Measurements from ENCODE around the gene RCOR3. TPM values are rescaled to one million over a fixed set of nuclear protein-coding genes. Genes with fewer than 3 reads are reported as not detected.

RCOR3 gene
- total RNA-seq, 2 experiments from 2014 or later: 43.5 to 47.3 TPM

DNA sequence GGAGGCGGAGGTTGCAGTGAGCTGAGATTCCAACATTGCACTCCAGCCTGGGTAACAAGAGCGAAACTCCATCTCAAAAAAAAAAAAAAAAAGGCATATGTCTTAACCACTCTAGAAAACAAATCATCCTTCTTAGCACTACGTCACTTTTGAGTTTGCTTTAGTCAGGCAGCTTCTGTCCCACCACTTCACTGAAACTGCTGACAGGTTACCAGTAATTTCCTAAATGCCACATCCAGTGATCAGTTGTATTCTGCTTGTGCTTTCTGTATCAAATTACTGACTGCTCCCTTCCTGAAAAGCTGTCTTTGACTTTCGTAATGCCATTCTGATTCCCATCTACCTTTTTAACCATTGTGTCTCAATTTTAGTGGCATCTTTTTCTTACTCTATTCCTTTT lies 21.7 kb downstream of the RCOR3 start:
- H3K27ac Mint-ChIP-seq: no peak overlapping the region
- H3K36me3 Mint-ChIP-seq: peaks cover 28% of the 10 kb centered on the region
- H3K9me3 Mint-ChIP-seq (ENCODE audit: low read depth): no peaks in the 10 kb centered on the region
- no peaks in the 10 kb centered on the region for H3K4me1 Mint-ChIP-seq
- DNase-seq (no peak), ATAC-seq (peak; percentile 72)
- no peaks in the 10 kb centered on the region for H3K27me3 Mint-ChIP-seq
- CTCF ChIA-PET: interaction anchor here (1.6 kb wide), 1 partner anchor 18 kb away, joined by 3 read pairs; no protein-coding TSS in a partner anchor
- no peak overlapping the region for H3K4me3 Mint-ChIP-seq

DNA sequence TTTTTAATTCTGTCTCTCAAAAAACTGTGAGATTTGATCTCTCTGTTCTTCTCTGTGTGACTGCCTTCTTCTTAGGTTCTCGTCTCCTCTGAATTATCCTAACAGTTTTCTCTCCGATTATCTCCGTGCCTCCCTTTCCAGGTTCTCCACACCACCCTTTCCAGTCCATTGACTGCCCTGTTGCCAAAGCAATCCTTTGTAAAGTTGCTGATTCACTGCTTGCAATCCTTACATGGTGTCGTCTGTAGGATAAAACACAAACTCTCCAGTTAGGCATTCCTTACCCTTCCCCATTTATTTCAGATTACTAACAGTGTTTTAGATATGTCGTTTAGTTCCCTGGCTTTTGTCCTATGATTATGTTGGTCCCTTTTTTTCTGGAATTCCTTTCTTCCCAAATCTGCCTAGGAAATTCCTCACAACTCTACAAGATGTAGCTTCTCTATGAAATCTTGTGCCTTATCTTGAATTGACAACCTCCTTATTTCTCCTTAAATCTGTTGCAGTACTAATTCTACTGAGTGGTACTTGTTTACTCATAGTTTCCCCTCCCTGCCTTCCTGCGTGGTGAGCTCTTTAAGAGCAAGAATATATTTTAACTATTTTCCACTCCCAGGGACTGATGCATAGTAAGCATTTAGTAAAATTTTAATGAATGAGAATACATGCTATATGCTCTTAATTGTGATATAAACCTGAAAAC lies 22.3 kb downstream of the RCOR3 start:
- no peak for DNase-seq
- H3K4me1 Mint-ChIP-seq: no peaks in the 10 kb centered on the region
- H3K27ac Mint-ChIP-seq: no peak overlapping the region
- H3K36me3 Mint-ChIP-seq: peaks cover 26% of the 10 kb centered on the region
- H3K27me3 Mint-ChIP-seq: no peaks in the 10 kb centered on the region
- CTCF ChIA-PET: interaction anchor here (1.6 kb wide), 1 partner anchor 19 kb away, joined by 3 read pairs; no protein-coding TSS in a partner anchor
- H3K9me3 Mint-ChIP-seq (ENCODE audit: low read depth): no peaks in the 10 kb centered on the region
- H3K4me3 Mint-ChIP-seq: no peak overlapping the region
- peak; percentile 49 for ATAC-seq

- H3K4me1 Mint-ChIP-seq: no peaks in the 10 kb centered on the region
- no peaks in the 10 kb centered on the region for H3K9me3 Mint-ChIP-seq (ENCODE audit: low read depth)
- peaks cover 30% of the 10 kb centered on the region for H3K36me3 Mint-ChIP-seq
- no peak overlapping the region for H3K27ac Mint-ChIP-seq
- no peak for ATAC-seq
- H3K27me3 Mint-ChIP-seq: no peaks in the 10 kb centered on the region
- no peak overlapping the region for H3K4me3 Mint-ChIP-seq
- CTCF ChIA-PET: interaction anchor here (1.6 kb wide), 1 partner anchor 20 kb away, joined by 3 read pairs; no protein-coding TSS in a partner anchor
- DNase-seq: no peak
Observed at GRCh38 chr1:211282023-211282373, 22.8 kb downstream of the RCOR3 start.

- no peak overlapping the region for H3K27ac Mint-ChIP-seq
- H3K27me3 Mint-ChIP-seq: no peaks in the 10 kb centered on the region
- DNase-seq (no peak), ATAC-seq (no peak)
- CTCF ChIA-PET: interaction anchor here (0.8 to 1.7 kb wide), 4 partner anchors 9 to 229 kb away, joined by 3 to 5 read pairs (median 3); no protein-coding TSS in a partner anchor
- no peaks in the 10 kb centered on the region for H3K9me3 Mint-ChIP-seq (ENCODE audit: low read depth)
- H3K4me1 Mint-ChIP-seq: no peaks in the 10 kb centered on the region
- H3K4me3 Mint-ChIP-seq: no peak overlapping the region
- peaks cover 32% of the 10 kb centered on the region for H3K36me3 Mint-ChIP-seq
Observed at GRCh38 chr1:211285196-211285595, 26.0 kb downstream of the RCOR3 start.

DNA sequence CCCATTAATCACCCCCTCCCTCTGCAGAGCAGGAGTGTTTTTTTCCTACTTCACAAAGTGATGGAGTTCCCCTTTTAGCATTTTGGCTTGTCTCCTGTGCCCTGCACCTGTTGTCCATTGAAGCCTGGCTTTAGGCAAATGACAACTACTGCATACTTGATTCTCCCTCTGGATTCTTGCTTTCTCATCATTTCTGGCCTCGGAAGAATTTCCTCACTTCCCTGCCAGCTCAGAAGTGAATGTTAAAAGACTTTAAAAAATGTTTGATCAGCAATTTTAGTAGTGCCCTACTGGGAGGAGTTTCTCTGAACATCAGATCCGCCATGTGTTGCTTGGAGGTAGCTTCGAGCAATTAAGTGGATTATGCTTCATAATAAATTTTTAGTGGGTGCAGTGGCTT lies 28.1 kb downstream of the RCOR3 start:
- ATAC-seq (no peak), DNase-seq (no peak)
- Mint-ChIP-seq H3K9me3 (ENCODE audit: low read depth) (no peaks in the 10 kb centered on the region), H3K4me1 (peaks cover 5% of the 10 kb centered on the region), H3K27ac (no peak overlapping the region), H3K27me3 (no peaks in the 10 kb centered on the region), H3K36me3 (peaks cover 47% of the 10 kb centered on the region), H3K4me3 (no peak overlapping the region)
- CTCF ChIA-PET: no interaction called here

DNA sequence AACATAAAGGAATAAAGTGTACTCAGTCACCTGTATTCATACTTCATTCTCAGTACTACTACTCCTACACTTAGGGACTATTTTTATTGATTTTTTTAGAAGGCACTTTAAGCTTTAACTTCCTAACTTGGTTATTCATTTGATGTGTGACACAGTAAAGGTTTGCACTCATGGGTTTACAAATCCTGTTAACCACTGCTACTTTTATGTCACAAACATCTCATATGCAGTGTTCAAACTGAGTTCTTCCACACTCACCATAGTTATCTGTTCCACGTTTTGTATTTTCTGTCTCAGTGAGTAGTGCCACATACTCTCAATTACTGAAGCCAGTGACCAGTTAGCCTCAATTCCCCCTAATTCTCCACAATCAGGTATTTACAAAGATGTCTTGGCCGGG lies 33.2 kb downstream of the RCOR3 start:
- peaks cover 10% of the 10 kb centered on the region for H3K4me1 Mint-ChIP-seq
- DNase-seq (no peak), ATAC-seq (no peak)
- peaks cover 46% of the 10 kb centered on the region for H3K36me3 Mint-ChIP-seq
- H3K27ac Mint-ChIP-seq: no peak overlapping the region
- H3K27me3 Mint-ChIP-seq: no peaks in the 10 kb centered on the region
- CTCF ChIA-PET: no interaction called here
- H3K9me3 Mint-ChIP-seq (ENCODE audit: low read depth): no peaks in the 10 kb centered on the region
- H3K4me3 Mint-ChIP-seq: no peak overlapping the region

DNA sequence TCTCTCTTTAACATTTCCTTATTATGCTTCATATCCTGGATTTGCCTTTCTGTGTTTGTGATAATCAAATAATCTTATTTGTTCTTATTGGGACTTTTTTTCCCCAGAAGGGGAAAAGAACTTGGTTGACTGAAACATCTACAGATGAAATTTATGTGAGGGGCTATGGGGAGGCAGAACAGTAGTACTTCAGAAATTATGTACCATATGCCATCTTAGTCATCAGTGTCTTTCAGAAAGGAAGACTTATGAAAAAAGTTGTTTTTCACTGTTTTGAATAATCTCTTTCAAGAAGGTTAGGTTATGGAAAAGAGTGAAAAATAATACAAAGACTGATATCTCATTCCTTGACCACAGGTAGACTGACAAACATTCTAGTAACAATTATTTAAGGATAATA lies 37.2 kb downstream of the RCOR3 start:
- Mint-ChIP-seq H3K27me3 (no peaks in the 10 kb centered on the region), H3K36me3 (peaks cover 52% of the 10 kb centered on the region), H3K27ac (no peak overlapping the region), H3K4me3 (no peak overlapping the region), H3K4me1 (peaks cover 10% of the 10 kb centered on the region), H3K9me3 (ENCODE audit: low read depth) (no peaks in the 10 kb centered on the region)
- CTCF ChIA-PET: no interaction called here
- ATAC-seq (no peak), DNase-seq (no peak)

DNA sequence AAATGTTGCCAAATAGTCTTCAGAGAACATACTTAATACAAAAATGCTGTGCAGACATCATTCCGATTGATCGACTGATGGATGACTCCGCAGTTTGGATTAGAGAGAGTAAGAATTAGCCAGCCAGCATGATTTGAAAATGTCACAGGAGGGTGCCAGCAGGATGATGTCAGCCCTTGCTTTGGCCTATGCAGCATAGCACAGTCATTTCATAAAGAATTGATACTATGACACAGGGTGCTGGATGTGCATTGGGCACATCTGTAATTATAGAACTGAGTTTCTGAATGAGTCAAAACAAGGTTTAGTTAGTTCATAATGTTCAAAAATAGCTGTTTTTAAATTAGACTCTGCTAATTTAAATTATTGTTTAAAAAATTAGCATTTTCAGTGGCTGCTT lies 45.9 kb downstream of the RCOR3 start:
- peaks cover 37% of the 10 kb centered on the region for H3K36me3 Mint-ChIP-seq
- DNase-seq (peak; percentile 68), ATAC-seq (peak; percentile 94)
- CTCF ChIA-PET: interaction anchor here (0.6 to 2.1 kb wide), 2 partner anchors 209 to 856 kb away, joined by 3 to 5 read pairs; no protein-coding TSS in a partner anchor
- H3K9me3 Mint-ChIP-seq (ENCODE audit: low read depth): no peaks in the 10 kb centered on the region
- H3K27me3 Mint-ChIP-seq: no peaks in the 10 kb centered on the region
- no peak overlapping the region for H3K4me3 Mint-ChIP-seq
- H3K4me1 Mint-ChIP-seq: peaks cover 22% of the 10 kb centered on the region
- peak overlapping the region; percentile 59 for H3K27ac Mint-ChIP-seq

DNA sequence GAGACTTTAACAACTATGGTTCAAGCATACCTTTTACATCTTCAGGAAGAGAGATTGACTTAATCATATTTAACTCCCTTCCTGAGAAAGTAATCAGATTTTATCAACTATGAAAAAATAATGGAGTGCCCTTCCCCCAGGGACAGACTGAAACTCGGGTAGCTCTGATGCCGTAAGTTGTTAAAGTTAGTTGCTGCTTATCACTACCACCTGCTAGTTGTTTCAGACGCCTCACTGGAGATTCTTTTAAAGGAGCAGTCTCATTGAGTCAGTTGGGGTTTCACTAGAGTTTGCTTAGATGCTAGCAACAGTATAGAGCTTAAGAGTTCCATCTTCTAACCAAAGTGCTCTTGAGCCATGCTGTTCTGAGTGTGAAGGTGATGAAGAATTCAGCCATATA lies 50.5 kb downstream of the RCOR3 start:
- Mint-ChIP-seq H3K27ac (no peak overlapping the region), H3K4me3 (no peak overlapping the region), H3K27me3 (no peaks in the 10 kb centered on the region), H3K36me3 (peaks cover 34% of the 10 kb centered on the region), H3K9me3 (ENCODE audit: low read depth) (no peaks in the 10 kb centered on the region), H3K4me1 (peaks cover 11% of the 10 kb centered on the region)
- ATAC-seq: no peak
- CTCF ChIA-PET: interaction anchor here (0.7 to 1.8 kb wide), 4 partner anchors 14 to 204 kb away, joined by 3 to 5 read pairs (median 4); no protein-coding TSS in a partner anchor
- no peak for DNase-seq

GRCh38 chr1:211313392-211313791 lies 54.2 kb downstream of the RCOR3 start:
- CTCF ChIA-PET: interaction anchor here (0.8 to 1.0 kb wide), 2 partner anchors 10 to 13 kb away, joined by 3 to 4 read pairs; partner anchors contain the start of gene TRAF5
- no peak for DNase-seq
- H3K27ac Mint-ChIP-seq: no peak overlapping the region
- no peaks in the 10 kb centered on the region for H3K27me3 Mint-ChIP-seq
- ATAC-seq: no peak
- no peak overlapping the region for H3K4me3 Mint-ChIP-seq
- peaks cover 23% of the 10 kb centered on the region for H3K36me3 Mint-ChIP-seq
- H3K9me3 Mint-ChIP-seq (ENCODE audit: low read depth): no peaks in the 10 kb centered on the region
- H3K4me1 Mint-ChIP-seq: peaks cover 3% of the 10 kb centered on the region

DNA sequence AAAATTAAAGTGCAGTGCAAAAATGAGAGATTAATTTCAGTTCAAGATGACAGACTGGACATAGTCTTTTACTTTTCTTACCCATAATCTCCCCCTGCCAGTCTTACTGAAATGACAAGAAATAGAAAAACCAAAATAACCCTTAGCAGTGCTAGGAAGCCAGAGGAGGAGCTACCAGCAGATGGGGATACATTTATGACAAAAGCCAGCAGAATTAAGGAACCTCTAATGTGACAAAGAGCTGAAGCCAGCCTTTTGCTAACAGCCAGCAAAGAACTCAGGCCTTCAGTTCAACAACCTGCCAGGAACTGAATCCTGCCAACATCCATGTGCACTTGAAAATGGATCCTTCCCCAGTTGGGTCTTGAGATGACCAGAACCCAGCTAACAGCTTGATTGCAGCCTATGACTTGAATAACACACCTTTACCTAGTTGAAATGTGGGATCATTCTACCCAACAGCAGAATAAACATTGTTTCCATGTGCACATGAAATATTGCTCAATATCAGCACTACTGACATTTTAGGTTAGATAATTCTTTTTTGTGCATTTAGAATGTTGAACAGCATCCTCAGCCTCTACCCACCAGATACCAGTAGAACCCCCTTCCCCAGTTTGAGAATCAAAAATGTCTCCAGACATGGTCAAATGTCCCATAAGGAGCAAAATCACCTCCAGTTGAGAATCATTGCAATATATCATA lies 59.6 kb downstream of the RCOR3 start:
- CTCF ChIA-PET: interaction anchor here (0.9 to 1.2 kb wide), 3 partner anchors 9 to 197 kb away, joined by 3 to 4 read pairs (median 3); no protein-coding TSS in a partner anchor
- Mint-ChIP-seq H3K9me3 (ENCODE audit: low read depth) (no peaks in the 10 kb centered on the region), H3K27me3 (no peaks in the 10 kb centered on the region), H3K36me3 (peaks cover 5% of the 10 kb centered on the region), H3K4me1 (peaks cover 21% of the 10 kb centered on the region), H3K27ac (no peak overlapping the region), H3K4me3 (no peak overlapping the region)
- ATAC-seq: no peak
- no peak for DNase-seq

DNA sequence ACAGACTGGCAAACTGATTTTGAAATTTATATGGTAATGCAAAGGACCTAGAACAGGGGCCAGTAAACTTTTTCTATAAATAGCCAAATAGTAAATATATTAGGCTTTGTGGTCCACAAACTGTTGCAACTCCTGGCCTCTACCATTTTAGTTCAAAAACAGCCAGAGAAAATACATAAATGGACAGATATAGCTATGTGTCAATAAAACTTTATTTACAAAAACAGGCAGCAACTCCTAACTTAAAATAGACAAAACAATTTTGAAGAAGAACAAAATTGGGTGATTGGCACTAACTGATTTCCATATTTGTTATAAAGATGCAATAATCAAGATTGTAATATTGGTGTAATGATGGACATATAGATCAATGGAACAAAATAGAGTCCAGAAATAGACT lies 60.7 kb downstream of the RCOR3 start:
- ATAC-seq: no peak
- DNase-seq: no peak
- H3K9me3 Mint-ChIP-seq (ENCODE audit: low read depth): no peaks in the 10 kb centered on the region
- CTCF ChIA-PET: no interaction called here
- H3K27ac Mint-ChIP-seq: no peak overlapping the region
- H3K27me3 Mint-ChIP-seq: no peaks in the 10 kb centered on the region
- peaks cover 1% of the 10 kb centered on the region for H3K36me3 Mint-ChIP-seq
- peaks cover 24% of the 10 kb centered on the region for H3K4me1 Mint-ChIP-seq
- H3K4me3 Mint-ChIP-seq: no peak overlapping the region

- DNase-seq: no peak
- Mint-ChIP-seq H3K27ac (no peak overlapping the region), H3K27me3 (no peaks in the 10 kb centered on the region), H3K36me3 (peaks cover 1% of the 10 kb centered on the region), H3K4me1 (peaks cover 32% of the 10 kb centered on the region), H3K9me3 (ENCODE audit: low read depth) (no peaks in the 10 kb centered on the region), H3K4me3 (no peak overlapping the region)
- ATAC-seq: peak; percentile 43
- CTCF ChIA-PET: interaction anchor here (0.9 to 4.2 kb wide), 5 partner anchors 9 to 157 kb away, joined by 3 to 44 read pairs (median 7); no protein-coding TSS in a partner anchor
Observed at GRCh38 chr1:211320980-211321379, 61.8 kb downstream of the RCOR3 start.
